Measurements from ENCODE around the gene GLI3. TPM values are rescaled to one million over a fixed set of nuclear protein-coding genes. Genes with fewer than 3 reads are reported as not detected.

Gene GLI3
- total and polyA plus RNA-seq, 2 experiments from 2014 or later, result 15.2 to 27.9 TPM

- Histone ChIP-seq H3K27ac (no peak overlapping the region), H3K4me3 (no peak overlapping the region), H3K4me1 (ENCODE audit: low read depth) (no peaks in the 10 kb centered on the region), H3K9me3 (ENCODE audit: low read depth) (no peaks in the 10 kb centered on the region), H3K36me3 (no peaks in the 10 kb centered on the region), H3K27me3 (no peaks in the 10 kb centered on the region)
- no peak for TF ChIP-seq CTCF (IDR thresholded peaks at IDR 0.05; ENCODE audit: low read depth, low read length)
- DNase-seq (ENCODE audit: low read depth in 1 of 2, low spot score in 1 of 2), result no peak
These were observed 5.4 kb upstream of the GLI3 start for GRCh38 chr7:42242381-42242780.

- Histone ChIP-seq H3K9me3 (ENCODE audit: low read depth) (no peaks in the 10 kb centered on the region), H3K36me3 (no peaks in the 10 kb centered on the region), H3K27me3 (no peaks in the 10 kb centered on the region), H3K27ac (no peak overlapping the region), H3K4me1 (ENCODE audit: low read depth) (no peaks in the 10 kb centered on the region), H3K4me3 (no peak overlapping the region)
- no peak for TF ChIP-seq CTCF (IDR thresholded peaks at IDR 0.05; ENCODE audit: low read depth, low read length)
- no peak for DNase-seq (ENCODE audit: low read depth in 1 of 2, low spot score in 1 of 2)
These were observed 4.4 kb upstream of the GLI3 start for GRCh38 chr7:42241424-42241823.

GRCh38 chr7:42240416-42240815, 3.4 kb upstream of the GLI3 start:
- no peak overlapping the region for H3K4me3 ChIP-seq
- TF ChIP-seq CTCF (IDR thresholded peaks at IDR 0.05; ENCODE audit: low read depth, low read length), result no peak
- no peaks in the 10 kb centered on the region for H3K27me3 ChIP-seq
- H3K9me3 ChIP-seq (ENCODE audit: low read depth), result no peaks in the 10 kb centered on the region
- DNase-seq (ENCODE audit: low read depth in 1 of 2, low spot score in 1 of 2), result no peak
- H3K27ac ChIP-seq, result no peak overlapping the region
- no peaks in the 10 kb centered on the region for H3K4me1 ChIP-seq (ENCODE audit: low read depth)
- no peaks in the 10 kb centered on the region for H3K36me3 ChIP-seq

- H3K36me3 ChIP-seq, result no peaks in the 10 kb centered on the region
- no peak for TF ChIP-seq CTCF (IDR thresholded peaks at IDR 0.05; ENCODE audit: low read depth, low read length)
- H3K4me3 ChIP-seq, result no peak overlapping the region
- no peaks in the 10 kb centered on the region for H3K27me3 ChIP-seq
- H3K9me3 ChIP-seq (ENCODE audit: low read depth), result no peaks in the 10 kb centered on the region
- peaks cover 3% of the 10 kb centered on the region for H3K4me1 ChIP-seq (ENCODE audit: low read depth)
- H3K27ac ChIP-seq, result no peak overlapping the region
- peak in 1 of 2 donors; percentile 79 for DNase-seq (ENCODE audit: low read depth in 1 of 2, low spot score in 1 of 2)
These were observed 1.8 kb upstream of the GLI3 start for GRCh38 chr7:42238709-42239366.

GRCh38 chr7:42237811-42238541, 967 bp upstream of the GLI3 start:
- H3K27me3 ChIP-seq, result no peaks in the 10 kb centered on the region
- DNase-seq (ENCODE audit: low read depth in 1 of 2, low spot score in 1 of 2), result peak; percentile 12 to 85
- peak overlapping the region; percentile 77 for H3K4me3 ChIP-seq
- TF ChIP-seq CTCF (IDR thresholded peaks at IDR 0.05; ENCODE audit: low read depth, low read length), result no peak
- no peaks in the 10 kb centered on the region for H3K36me3 ChIP-seq
- no peaks in the 10 kb centered on the region for H3K9me3 ChIP-seq (ENCODE audit: low read depth)
- H3K4me1 ChIP-seq (ENCODE audit: low read depth), result peaks cover 11% of the 10 kb centered on the region
- peak overlapping the region; percentile 88 for H3K27ac ChIP-seq
